Measurements from ENCODE around the gene EEF2.

GRCh38 chr19:4010808-4011110 lies 25.5 kb upstream of the EEF2 start:
- TF ChIP-seq EZH2 (IDR thresholded peaks at IDR 0.05; ENCODE audit: borderline replicate concordance, low read length) (no peak), CTCF (IDR thresholded peaks at IDR 0.05; ENCODE audit: low read length) (no peak)
